ENCODE results near the gene CNTN5. TPM values are rescaled to one million over a fixed set of nuclear protein-coding genes. Genes with fewer than 3 reads are reported as not detected.

Gene CNTN5
- total RNA-seq, 1 donor from 2014 or later: 1.6 TPM

DNA sequence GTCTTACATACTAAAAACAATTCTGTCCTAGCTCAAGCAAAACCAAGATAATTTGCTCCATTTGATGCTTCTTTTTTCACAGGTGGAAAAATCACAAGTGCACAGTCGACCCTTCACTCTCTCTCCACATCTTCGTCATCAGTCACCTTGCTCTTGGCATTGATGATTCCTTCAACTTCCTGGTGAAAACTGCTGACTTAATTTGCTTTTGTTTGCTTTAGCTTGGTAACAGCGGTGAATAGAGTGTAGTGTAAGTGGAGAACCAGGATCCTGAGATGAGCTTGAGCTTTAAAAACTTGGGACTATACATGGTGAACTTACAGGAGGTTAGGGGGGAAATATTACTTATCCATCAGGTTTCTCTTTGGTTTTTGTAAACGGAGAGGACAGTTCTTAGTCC is 1335.3 kb downstream of the CNTN5 start:
- H3K9me3 Mint-ChIP-seq (ENCODE audit: unreplicated experiment): no peaks in the 10 kb centered on the region
- H3K27ac Mint-ChIP-seq (ENCODE audit: unreplicated experiment): no peak overlapping the region
- H3K27me3 Mint-ChIP-seq (ENCODE audit: unreplicated experiment): no peaks in the 10 kb centered on the region
- no peaks in the 10 kb centered on the region for H3K36me3 Mint-ChIP-seq (ENCODE audit: unreplicated experiment)
- no peak for TF ChIP-seq CTCF (IDR thresholded peaks at IDR 0.05; ENCODE audit: partially characterized antibody, unreplicated experiment)
- no peaks in the 10 kb centered on the region for H3K4me1 Mint-ChIP-seq (ENCODE audit: low read depth, unreplicated experiment)
- H3K4me3 Mint-ChIP-seq (ENCODE audit: unreplicated experiment): no peak overlapping the region
- DNase-seq: no peak

- no peaks in the 10 kb centered on the region for H3K4me1 Mint-ChIP-seq (ENCODE audit: low read depth, unreplicated experiment)
- no peaks in the 10 kb centered on the region for H3K9me3 Mint-ChIP-seq (ENCODE audit: unreplicated experiment)
- H3K4me3 Mint-ChIP-seq (ENCODE audit: unreplicated experiment): no peak overlapping the region
- no peak for TF ChIP-seq CTCF (IDR thresholded peaks at IDR 0.05; ENCODE audit: partially characterized antibody, unreplicated experiment)
- no peak for DNase-seq
- no peaks in the 10 kb centered on the region for H3K27me3 Mint-ChIP-seq (ENCODE audit: unreplicated experiment)
- H3K36me3 Mint-ChIP-seq (ENCODE audit: unreplicated experiment): no peaks in the 10 kb centered on the region
- H3K27ac Mint-ChIP-seq (ENCODE audit: unreplicated experiment): no peak overlapping the region
These were observed 1338.5 kb downstream of the CNTN5 start for GRCh38 chr11:100359281-100359680.

DNA sequence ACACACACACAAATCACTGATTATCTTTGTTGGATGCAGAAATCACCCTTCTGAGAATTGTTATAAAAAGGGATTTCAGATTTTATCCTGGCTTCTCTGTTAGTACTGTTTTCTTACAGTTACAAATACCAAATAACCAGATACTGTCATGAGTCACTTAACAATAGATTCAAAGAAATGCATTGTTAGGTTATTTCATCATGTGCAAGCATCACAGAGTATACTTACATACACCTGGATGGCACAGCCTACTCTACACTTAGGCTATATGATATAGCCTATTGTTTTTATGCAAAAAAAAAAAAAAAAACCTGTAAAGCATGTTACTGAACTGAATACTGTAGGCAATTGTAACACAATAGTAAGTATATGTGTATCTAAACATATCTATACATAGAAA is 1347.1 kb downstream of the CNTN5 start:
- H3K36me3 Mint-ChIP-seq (ENCODE audit: unreplicated experiment): peaks cover 5% of the 10 kb centered on the region
- TF ChIP-seq CTCF (IDR thresholded peaks at IDR 0.05; ENCODE audit: partially characterized antibody, unreplicated experiment): no peak
- H3K9me3 Mint-ChIP-seq (ENCODE audit: unreplicated experiment): no peaks in the 10 kb centered on the region
- no peaks in the 10 kb centered on the region for H3K27me3 Mint-ChIP-seq (ENCODE audit: unreplicated experiment)
- H3K4me1 Mint-ChIP-seq (ENCODE audit: low read depth, unreplicated experiment): no peaks in the 10 kb centered on the region
- H3K4me3 Mint-ChIP-seq (ENCODE audit: unreplicated experiment): no peak overlapping the region
- DNase-seq: no peak
- no peak overlapping the region for H3K27ac Mint-ChIP-seq (ENCODE audit: unreplicated experiment)

DNA sequence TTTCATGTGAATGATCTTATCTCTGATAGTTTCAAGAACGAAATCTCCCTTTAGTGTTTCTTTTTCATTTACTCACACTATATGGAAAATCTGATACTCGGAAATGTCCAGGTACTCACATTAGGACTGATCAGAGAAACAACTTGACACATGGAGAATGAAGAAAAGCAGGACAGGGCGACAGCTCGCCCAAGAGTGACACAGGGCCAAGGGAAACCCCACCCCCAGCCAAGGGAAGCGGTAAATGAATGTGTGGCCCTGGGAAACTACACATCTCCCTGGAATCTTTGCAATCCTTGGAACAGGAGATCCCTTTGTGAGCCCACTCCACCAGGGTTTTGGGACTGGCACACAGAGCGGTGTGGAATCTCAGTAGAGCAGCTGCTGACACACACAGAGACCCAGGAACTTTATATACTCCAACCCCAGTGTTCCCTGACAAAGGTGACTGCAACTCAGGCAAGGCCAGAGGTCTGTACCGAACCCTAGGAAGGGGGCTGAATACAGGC is 1362.7 kb downstream of the CNTN5 start:
- Mint-ChIP-seq H3K36me3 (ENCODE audit: unreplicated experiment) (no peaks in the 10 kb centered on the region), H3K27me3 (ENCODE audit: unreplicated experiment) (peaks cover 1% of the 10 kb centered on the region), H3K4me1 (ENCODE audit: low read depth, unreplicated experiment) (no peaks in the 10 kb centered on the region), H3K4me3 (ENCODE audit: unreplicated experiment) (no peak overlapping the region), H3K27ac (ENCODE audit: unreplicated experiment) (no peak overlapping the region), H3K9me3 (ENCODE audit: unreplicated experiment) (no peaks in the 10 kb centered on the region)
- no peak for TF ChIP-seq CTCF (IDR thresholded peaks at IDR 0.05; ENCODE audit: partially characterized antibody, unreplicated experiment)
- no peak for DNase-seq

DNA sequence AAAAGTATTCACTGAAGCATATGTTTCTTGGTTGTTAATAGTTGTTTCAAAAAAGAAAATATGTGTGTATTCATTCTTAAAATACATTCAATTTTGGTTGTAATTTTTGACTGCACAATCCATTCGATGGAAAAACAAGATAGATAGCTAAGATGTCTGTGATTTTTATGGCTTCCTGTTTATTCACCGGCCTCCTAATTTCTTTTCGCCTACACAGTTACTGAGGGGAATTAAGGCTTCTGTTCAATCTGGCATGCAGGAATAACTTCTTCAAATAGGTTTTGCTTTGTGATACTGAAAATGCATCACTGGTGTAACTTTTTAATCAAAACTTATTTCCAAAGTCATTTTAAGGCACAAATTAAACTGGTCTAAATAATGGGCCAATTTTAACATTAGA is 1375.5 kb downstream of the CNTN5 start:
- Mint-ChIP-seq H3K27me3 (ENCODE audit: unreplicated experiment) (no peaks in the 10 kb centered on the region), H3K27ac (ENCODE audit: unreplicated experiment) (no peak overlapping the region), H3K4me1 (ENCODE audit: low read depth, unreplicated experiment) (no peaks in the 10 kb centered on the region), H3K36me3 (ENCODE audit: unreplicated experiment) (no peaks in the 10 kb centered on the region), H3K4me3 (ENCODE audit: unreplicated experiment) (no peak overlapping the region), H3K9me3 (ENCODE audit: unreplicated experiment) (no peaks in the 10 kb centered on the region)
- TF ChIP-seq CTCF (IDR thresholded peaks at IDR 0.05; ENCODE audit: partially characterized antibody, unreplicated experiment): no peak
- DNase-seq: no peak
